IMR-90 (cell line): ENCODE data around the gene NRG4. TPM values are rescaled to one million over a fixed set of nuclear protein-coding genes. Genes with fewer than 3 reads are reported as not detected.

Experiments
- ATAC-seq: fragments of 200-7000 bp; cut with Tn5 transposase; 2 replicates; pipeline ENCODE4 v1.9.1; 2020; ENCODE audit warnings: low read depth, mild to moderate bottlenecking, moderate library complexity
- BruUV-seq: library from RNA; stranded (reverse); fragments of 400-500 nt; replicated peaks from 2 replicates; lab custom pipeline; 2021; lab: Mats Ljungman, UMichigan
- CTCF ChIA-PET: fragments of 300-600 bp; formaldehyde crosslinking; extraction: SDS; loops from one replicate; lab custom pipeline; 2021; ENCODE audit warnings: antibody characterized with exemption; lab: Yijun Ruan, JAX
- POLR2A ChIA-PET: fragments of 300-600 bp; sonication (Branson Sonifier 250); formaldehyde crosslinking; loops from one replicate; lab custom pipeline; 2022; ENCODE audit warnings: antibody characterized with exemption; ENCODE audit not compliant: unreplicated experiment; lab: Charles Lee
- DNase-seq: peaks from one replicate; pipeline ENCODE4 v3.0.0; 2013
- H2AFZ ChIP-seq: replicated peaks from 2 replicates; pipeline ENCODE3; 2013; ENCODE audit warnings: low read length, mild to moderate bottlenecking; ENCODE audit not compliant: poor library complexity
- H2AK5ac ChIP-seq: 2 replicates; pipeline ENCODE4 v1.6.1; 2013; ENCODE audit warnings: low read depth, low read length, inconsistent platforms
- H2AK9ac ChIP-seq: replicated peaks from 2 replicates; pipeline ENCODE3; 2013; ENCODE audit warnings: mild to moderate bottlenecking, low read depth, low read length, moderate library complexity; ENCODE audit not compliant: poor library complexity
- H2BK120ac ChIP-seq: 2 replicates; pipeline ENCODE4 v1.6.1; 2013; ENCODE audit warnings: low read depth, low read length, inconsistent platforms
- H2BK15ac ChIP-seq: 3 replicates; pipeline ENCODE4 v1.6.1; 2013; ENCODE audit warnings: low read depth, low read length, inconsistent platforms
- H2BK20ac ChIP-seq: 2 replicates; pipeline ENCODE4 v1.6.1; 2013; ENCODE audit warnings: low read depth, mild to moderate bottlenecking, inconsistent platforms, low read length, moderate library complexity
- H2BK5ac ChIP-seq: 2 replicates; pipeline ENCODE4 v1.6.1; 2013; ENCODE audit warnings: mild to moderate bottlenecking, low read depth, low read length, inconsistent platforms; ENCODE audit not compliant: poor library complexity, severe bottlenecking
- H3K14ac ChIP-seq: replicated peaks from 2 replicates; pipeline ENCODE4 v1.6.1; 2013; ENCODE audit warnings: low read depth, low read length, inconsistent platforms
- H3K18ac ChIP-seq: 2 replicates; pipeline ENCODE4 v1.6.1; 2013; ENCODE audit warnings: low read depth, low read length, control low read depth
- H3K23ac ChIP-seq: 2 replicates; pipeline ENCODE4 v1.6.1; 2013; ENCODE audit warnings: low read depth, low read length, inconsistent platforms
- H3K27ac ChIP-seq: 2 replicates; pipeline ENCODE4 v1.5.1; 2013; ENCODE audit warnings: mild to moderate bottlenecking, control low read depth, low read length; ENCODE audit not compliant: insufficient read depth
- H3K27me3 ChIP-seq: 2 replicates; pipeline ENCODE4 v1.6.1; 2013; ENCODE audit warnings: low read length; ENCODE audit not compliant: control insufficient read depth, insufficient read depth
- H3K36me3 ChIP-seq: 2 replicates; pipeline ENCODE4 v1.6.1; 2013; ENCODE audit warnings: low read length, mixed read lengths; ENCODE audit not compliant: control insufficient read depth, insufficient read depth
- H3K4ac ChIP-seq: 2 replicates; pipeline ENCODE4 v1.6.1; 2013; ENCODE audit warnings: low read depth, low read length, inconsistent platforms
- H3K4me1 ChIP-seq: 2 replicates; pipeline ENCODE4 v1.6.1; 2013; ENCODE audit warnings: low read length, mixed read lengths; ENCODE audit not compliant: control insufficient read depth, insufficient read depth
- H3K4me2 ChIP-seq: 2 replicates; pipeline ENCODE4 v1.6.1; 2013; ENCODE audit warnings: low read depth, mild to moderate bottlenecking, control low read depth, low read length, moderate library complexity
- H3K4me3 ChIP-seq: 2 replicates; pipeline ENCODE4 v1.5.1; 2013; ENCODE audit warnings: low read depth, mild to moderate bottlenecking, control low read depth, low read length, moderate library complexity; ENCODE audit not compliant: insufficient read depth
- H3K56ac ChIP-seq: 2 replicates; pipeline ENCODE4 v1.6.1; 2013; ENCODE audit warnings: low read length, inconsistent platforms; ENCODE audit not compliant: insufficient read depth; ENCODE audit errors: extremely low read depth
- H3K79me1 ChIP-seq, 2 experiments: 2 replicates each; pipeline ENCODE4 v1.6.1; 2013; ENCODE audit warnings: low read length in 2 of 2, inconsistent platforms in 1 of 2, low read depth in 1 of 2
- H3K9ac ChIP-seq: 2 replicates; pipeline ENCODE4 v1.6.1; 2013; ENCODE audit warnings: low read depth, low read length, control low read depth
- H3K9me1 ChIP-seq: 2 replicates; pipeline ENCODE4 v1.6.1; 2013; ENCODE audit warnings: low read length, inconsistent platforms; ENCODE audit not compliant: insufficient read depth
- H3K9me3 ChIP-seq: 2 replicates; pipeline ENCODE4 v1.6.1; 2013; ENCODE audit warnings: low read length; ENCODE audit not compliant: control insufficient read depth, insufficient read depth
- H4K20me1 ChIP-seq: 2 replicates; pipeline ENCODE4 v1.6.1; 2013; ENCODE audit warnings: low read length, inconsistent platforms; ENCODE audit not compliant: insufficient read depth
- H4K5ac ChIP-seq: 2 replicates; pipeline ENCODE4 v1.6.1; 2013; ENCODE audit warnings: mild to moderate bottlenecking, low read depth, low read length, control low read depth
- H4K8ac ChIP-seq, 2 experiments: 2 replicates each; pipeline ENCODE4 v1.6.1; 2013; ENCODE audit warnings: low read depth in 2 of 2, low read length in 2 of 2, control low read depth in 1 of 2, inconsistent platforms in 1 of 2
- H4K91ac ChIP-seq: 2 replicates; pipeline ENCODE4 v1.6.1; 2013; ENCODE audit warnings: low read depth, low read length, inconsistent platforms; ENCODE audit not compliant: insufficient read depth
- BHLHE40 ChIP-seq: fragments of 150-350 bp; IDR thresholded peaks from 2 replicates; pipeline ENCODE4 v1.6.1; 2016; ENCODE audit warnings: mild to moderate bottlenecking, low read depth, low read length
- CEBPB ChIP-seq: IDR thresholded peaks from 2 replicates; pipeline ENCODE4 v1.6.1; 2012; ENCODE audit warnings: low read depth, low read length, improper control_type of control experiment
- CHD1 ChIP-seq: IDR thresholded peaks from 2 replicates; pipeline ENCODE4 v1.6.1; 2012; ENCODE audit warnings: low read depth, low read length, improper control_type of control experiment
- CTCF ChIP-seq: conservative IDR thresholded peaks from 2 replicates; pipeline ENCODE4 v1.5.1; 2012; ENCODE audit warnings: mild to moderate bottlenecking, low read depth, low read length, improper control_type of control experiment
- ELK1 ChIP-seq: fragments of 150-350 bp; IDR thresholded peaks from 2 replicates; pipeline ENCODE4 v1.6.1; 2016; ENCODE audit warnings: low read depth, mild to moderate bottlenecking, low read length, moderate library complexity, borderline replicate concordance
- FOS ChIP-seq: fragments of 150-350 bp; IDR thresholded peaks from 2 replicates; pipeline ENCODE4 v1.6.1; 2016; ENCODE audit warnings: low read depth, low read length
- MAFK ChIP-seq: IDR thresholded peaks from 2 replicates; pipeline ENCODE4 v1.6.1; 2012; ENCODE audit warnings: low read depth, low read length, improper control_type of control experiment
- MAZ ChIP-seq: IDR thresholded peaks from 2 replicates; pipeline ENCODE4 v1.6.1; 2012; ENCODE audit warnings: low read depth, mild to moderate bottlenecking, low read length, improper control_type of control experiment, moderate library complexity, borderline replicate concordance
- MXI1 ChIP-seq: IDR thresholded peaks from 2 replicates; pipeline ENCODE4 v1.6.1; 2012; ENCODE audit warnings: low read depth, mild to moderate bottlenecking, low read length, moderate library complexity, borderline replicate concordance
- NFE2L2 ChIP-seq: fragments of 150-350 bp; IDR thresholded peaks from 2 replicates; pipeline ENCODE4 v1.6.1; 2016; ENCODE audit warnings: low read depth, mild to moderate bottlenecking, low read length
- POLR2A ChIP-seq: IDR thresholded peaks from 2 replicates; pipeline ENCODE4 v1.6.1; 2012; ENCODE audit warnings: mild to moderate bottlenecking, low read depth, low read length
- RAD21 ChIP-seq: IDR thresholded peaks from 2 replicates; pipeline ENCODE4 v1.6.1; 2012; ENCODE audit warnings: low read length, improper control_type of control experiment
- RCOR1 ChIP-seq: IDR thresholded peaks from 2 replicates; pipeline ENCODE4 v1.6.1; 2012; ENCODE audit warnings: mild to moderate bottlenecking, low read length, improper control_type of control experiment; ENCODE audit not compliant: insufficient replicate concordance
- RFX5 ChIP-seq: IDR thresholded peaks from 2 replicates; pipeline ENCODE4 v1.8.0; 2012; ENCODE audit warnings: low read depth, mild to moderate bottlenecking, low read length, moderate library complexity
- SMC3 ChIP-seq: fragments of 150-350 bp; IDR thresholded peaks from 2 replicates; pipeline ENCODE4 v1.6.1; 2016; ENCODE audit warnings: low read depth, mild to moderate bottlenecking, antibody characterized with exemption, low read length, moderate library complexity
- WGBS, 2 experiments: methylation state at CpG; one replicate each; pipeline versions ENCODE4 v1.1.5 to v1.1.7; 2013; ENCODE audit warnings: missing lambda C conversion rate in 2 of 2; ENCODE audit not compliant: insufficient read length in 1 of 2; ENCODE audit errors: extremely low coverage in 2 of 2; 5-methylcytosine and 5-hydroxymethylcytosine counted together
- dilution Hi-C: fragments of 300-500 bp; cut with HindIII; formaldehyde crosslinking; loops from one replicate; pipeline ENCODE4 v1.14.3; 2018; ENCODE audit warnings: low sequenced_read_pairs; ENCODE audit not compliant: unreplicated experiment
- in situ Hi-C: fragments of 300-500 bp; cut with MboI; formaldehyde crosslinking; loops from 3 replicates; pipeline ENCODE4 v1.14.3; 2019; ENCODE audit warnings: low sequenced_read_pairs, inconsistent platforms, mixed read lengths
- intact Hi-C: fragments of 100-400 bp; cut with micrococcal nuclease; formaldehyde crosslinking; loops from 2 replicates; pipeline ENCODE4 v1.10.0; 2022
- polyA plus RNA-seq, 3 experiments: library from polyadenylated mRNA; depleted of rRNA; stranded (reverse); fragments of >200 nt; gene quantifications; 2 replicates each; pipeline ENCODE4 v1.2.3, GENCODE V29; 2012; ENCODE audit warnings: low replicate concordance in 1 of 3
- total RNA-seq: library from RNA; depleted of rRNA; stranded (reverse); fragments of >200 nt; gene quantifications from 2 replicates; pipeline ENCODE4 v1.2.3, GENCODE V29; 2012
- TF ChIP-seq, protein P1 (sequence below): fragments of 150-350 bp; IDR thresholded peaks from 2 replicates; pipeline ENCODE4 v1.6.1; 2017; ENCODE audit warnings: mild to moderate bottlenecking, antibody characterized with exemption, low read length, low read depth

The NRG4 gene
- total and polyA plus RNA-seq, 2 of the 4 experiments (the other 2 are of a cell fraction): not detected

DNA sequence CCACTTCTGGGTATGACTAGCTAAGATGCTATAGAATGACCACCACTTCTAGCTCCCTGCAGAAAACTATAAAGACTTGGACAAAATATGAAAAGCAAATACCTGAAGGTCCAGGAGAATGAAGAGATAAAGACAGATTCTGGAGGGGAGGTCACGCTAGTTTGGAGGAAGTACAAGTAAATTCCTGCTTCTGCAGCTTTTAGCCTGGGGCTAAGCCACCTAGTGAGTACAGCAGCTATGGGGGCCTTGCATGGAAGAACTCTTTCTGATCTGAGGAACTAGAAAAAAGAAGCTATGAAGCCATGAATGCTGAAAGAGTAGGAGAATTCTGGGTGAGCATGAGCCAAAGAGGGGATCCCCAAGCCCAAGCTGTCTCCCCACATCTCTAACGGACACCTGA lies 29.8 kb downstream of the NRG4 start:
- DNase-seq (no peak), ATAC-seq (no peak)
- H4K91ac ChIP-seq: no peak overlapping the region
- dilution Hi-C loops: no loop called here
- H3K23ac ChIP-seq: no peak overlapping the region
- H3K4me1 ChIP-seq: no peaks in the 10 kb centered on the region
- H3K79me1 ChIP-seq: no peaks in the 10 kb centered on the region
- no peak overlapping the region for H3K9ac ChIP-seq
- TF ChIP-seq POLR2A (no peak), FOS (no peak), RFX5 (no peak), CHD1 (no peak), MAFK (no peak), MXI1 (no peak), CEBPB (no peak), MAZ (no peak), ELK1 (no peak), NFE2L2 (no peak), CTCF (no peak), RAD21 (no peak), SMC3 (no peak), BHLHE40 (no peak), RCOR1 (no peak)
- TF ChIP-seq, protein P1, sequence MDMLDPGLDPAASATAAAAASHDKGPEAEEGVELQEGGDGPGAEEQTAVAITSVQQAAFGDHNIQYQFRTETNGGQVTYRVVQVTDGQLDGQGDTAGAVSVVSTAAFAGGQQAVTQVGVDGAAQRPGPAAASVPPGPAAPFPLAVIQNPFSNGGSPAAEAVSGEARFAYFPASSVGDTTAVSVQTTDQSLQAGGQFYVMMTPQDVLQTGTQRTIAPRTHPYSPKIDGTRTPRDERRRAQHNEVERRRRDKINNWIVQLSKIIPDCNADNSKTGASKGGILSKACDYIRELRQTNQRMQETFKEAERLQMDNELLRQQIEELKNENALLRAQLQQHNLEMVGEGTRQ: no peak
- no TSS peak for BruUV-seq
- H3K56ac ChIP-seq: no peak overlapping the region
- peaks cover 11% of the 10 kb centered on the region for H3K27me3 ChIP-seq
- intact Hi-C loops: no loop called here
- H2AFZ ChIP-seq: no peak overlapping the region
- no peaks in the 10 kb centered on the region for H3K9me3 ChIP-seq
- no peak overlapping the region for H2AK5ac ChIP-seq
- H2BK120ac ChIP-seq: no peak overlapping the region
- no peak overlapping the region for H3K27ac ChIP-seq
- no peak overlapping the region for H2BK20ac ChIP-seq
- H3K4me2 ChIP-seq: no peak overlapping the region
- no peak overlapping the region for H4K8ac ChIP-seq
- H3K36me3 ChIP-seq: no peaks in the 10 kb centered on the region
- H3K14ac ChIP-seq: no peak overlapping the region
- in situ Hi-C loops: no loop called here
- H3K9me1 ChIP-seq: no peaks in the 10 kb centered on the region
- CTCF ChIA-PET: no interaction called here
- WGBS, 2 experiments: no CpG with 5 or more reads among the region's 2 CpGs
- H2AK9ac ChIP-seq: no peak overlapping the region
- H4K5ac ChIP-seq: no peak overlapping the region
- H4K20me1 ChIP-seq: no peaks in the 10 kb centered on the region
- POLR2A ChIA-PET: no interaction called here
- no peak overlapping the region for H2BK5ac ChIP-seq
- no peak overlapping the region for H2BK15ac ChIP-seq
- no peak overlapping the region for H3K4me3 ChIP-seq
- no peak overlapping the region for H3K4ac ChIP-seq
- H3K18ac ChIP-seq: no peak overlapping the region
